ENCODE data around the gene FAM234A.

- no peak for TF ChIP-seq CTCF (IDR thresholded peaks at IDR 0.05; ENCODE audit: low read length)
- no peak for TF ChIP-seq EZH2 (IDR thresholded peaks at IDR 0.05; ENCODE audit: borderline replicate concordance, low read length)
Observed at GRCh38 chr16:254461-254860, 19.8 kb downstream of the FAM234A start.

All from OCI-LY1 (cell line).